ENCODE data around the gene CAPN15.

Gene CAPN15

DNA sequence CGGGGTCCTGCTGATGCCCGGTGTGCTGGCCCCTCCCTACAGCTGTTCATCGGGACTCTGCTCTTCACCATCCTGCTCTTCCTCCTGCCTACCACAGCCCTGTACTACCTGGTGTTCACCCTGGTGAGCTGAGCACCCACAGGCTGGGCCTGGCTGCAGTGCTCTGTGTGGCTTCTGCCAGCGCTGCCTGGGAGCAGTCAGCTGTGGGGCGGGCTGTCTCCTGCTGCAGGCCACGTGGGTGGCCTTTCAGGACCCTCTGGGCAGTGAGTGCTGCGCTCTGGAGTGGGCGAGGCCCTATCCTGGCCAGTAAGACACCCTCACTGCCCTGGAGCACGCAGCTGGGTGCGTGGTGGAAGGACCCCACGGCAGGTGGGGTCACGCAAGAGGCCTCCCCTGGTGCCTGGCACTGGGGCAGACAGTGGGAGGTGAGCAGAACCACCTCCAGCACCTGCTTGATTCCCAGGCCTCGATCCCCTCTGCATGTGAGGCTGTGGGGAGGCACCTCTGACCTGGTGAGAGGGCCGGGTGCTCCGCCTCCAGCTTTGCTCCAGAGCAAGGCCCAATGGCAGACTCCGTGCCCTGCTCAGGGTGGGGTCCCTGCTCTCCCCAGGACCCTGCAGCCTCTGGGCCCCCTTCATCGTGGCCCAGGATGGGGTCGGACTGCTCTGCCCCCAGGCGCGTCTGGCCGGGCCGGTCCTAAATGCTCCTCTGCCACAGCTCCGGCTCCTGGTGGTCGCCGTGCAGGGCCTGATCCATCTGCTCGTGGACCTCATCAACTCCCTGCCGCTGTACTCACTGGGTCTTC lies 52.8 kb downstream of the CAPN15 start:
- DNase-seq: no peak

DNA sequence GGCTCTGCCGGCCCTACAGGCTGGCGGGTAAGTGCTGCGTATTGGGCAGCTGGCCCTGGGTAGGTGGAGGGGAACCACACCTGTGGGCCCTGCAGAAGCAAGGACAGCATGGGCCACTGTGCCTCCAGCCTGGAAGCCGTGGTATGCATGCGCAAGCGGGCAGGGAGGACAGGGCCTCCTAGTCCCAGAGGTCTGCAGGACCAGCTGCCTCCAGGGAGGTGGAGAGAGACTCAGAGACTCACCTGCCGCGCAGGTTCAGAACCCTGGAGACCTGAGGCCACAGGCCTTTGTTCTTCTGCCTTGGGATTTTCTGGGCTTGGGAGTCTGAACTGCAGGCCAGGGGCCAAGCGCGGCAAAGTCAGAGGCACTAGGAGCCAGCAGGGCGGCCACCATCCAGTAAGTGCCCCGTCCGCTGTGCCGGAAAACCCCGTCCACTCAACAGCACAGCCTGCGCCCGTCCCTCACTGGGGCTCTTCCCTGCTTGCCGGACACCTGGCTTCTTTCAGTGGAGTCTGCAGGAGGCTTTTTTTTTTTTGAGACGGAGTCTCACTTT lies 53.5 kb downstream of the CAPN15 start:
- DNase-seq: no peak

DNA sequence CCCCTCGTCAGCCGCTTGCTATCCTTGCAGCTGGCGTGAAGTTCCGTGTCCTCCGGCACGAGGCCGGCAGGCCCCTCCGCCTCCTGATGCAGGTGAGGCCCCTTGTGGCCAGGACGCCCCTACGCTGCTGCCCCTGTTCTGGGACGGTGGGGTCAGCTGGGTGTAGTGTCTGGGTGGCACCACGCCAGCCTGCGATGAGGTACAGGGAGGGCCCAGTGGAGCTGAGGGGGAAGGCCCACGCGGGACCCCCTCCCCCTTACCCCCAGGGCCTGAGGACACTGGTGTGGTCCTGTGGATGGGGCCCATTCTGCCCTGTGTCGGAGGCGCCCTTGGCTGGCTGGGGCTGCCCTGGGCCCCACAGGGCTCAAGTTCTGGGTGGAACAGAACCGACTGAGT lies 54.7 kb downstream of the CAPN15 start:
- no peak for DNase-seq

DNA sequence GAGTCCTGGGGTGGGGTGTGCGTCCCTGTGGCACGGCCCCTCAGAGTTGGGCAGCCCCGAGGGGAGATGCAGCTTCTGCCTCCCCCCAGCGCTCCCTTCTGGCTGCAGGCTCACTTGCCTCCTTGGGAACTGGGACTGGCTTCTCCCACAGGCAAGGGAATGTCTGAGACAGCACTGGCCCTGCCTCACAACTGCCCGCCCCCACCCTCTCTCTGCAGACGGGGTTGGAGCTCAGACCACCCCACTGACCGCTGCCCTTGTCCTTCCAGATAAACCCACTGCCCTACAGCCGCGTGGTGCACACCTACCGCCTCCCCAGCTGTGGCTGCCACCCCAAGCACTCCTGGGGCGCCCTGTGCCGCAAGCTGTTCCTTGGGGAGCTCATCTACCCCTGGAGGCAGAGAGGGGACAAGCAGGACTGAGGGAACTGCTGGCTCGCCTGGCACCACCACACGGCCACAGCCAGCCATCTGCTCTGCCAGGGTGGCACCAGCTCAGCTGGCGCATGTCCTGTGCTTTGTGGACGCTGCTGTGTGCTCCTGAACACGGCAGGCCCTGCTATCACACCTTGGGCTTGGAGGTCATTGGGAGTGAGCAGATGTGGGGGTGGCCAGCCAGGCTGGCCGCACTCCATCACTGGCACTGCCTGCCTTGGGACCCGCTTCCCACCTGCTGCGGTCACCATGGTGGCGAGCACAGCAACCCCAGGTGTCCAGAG lies 55.3 kb downstream of the CAPN15 start:
- DNase-seq: peak; percentile 31

DNA sequence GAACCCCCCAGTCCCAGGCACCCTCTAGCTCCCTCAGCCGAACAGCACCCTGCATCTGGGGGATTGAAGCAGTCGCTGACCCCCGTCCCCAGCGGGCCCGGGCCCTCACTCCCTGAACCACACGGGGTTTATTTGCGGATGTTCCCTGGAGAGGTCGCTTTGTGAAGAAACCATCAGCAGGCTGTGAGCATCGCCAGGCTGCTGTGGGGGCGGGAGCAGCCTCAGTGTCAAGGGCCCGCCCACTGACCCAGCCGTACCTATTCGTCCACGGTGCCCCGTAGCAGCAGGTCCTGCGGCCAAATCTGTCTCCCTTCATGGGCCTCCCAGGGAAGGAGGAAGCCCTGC lies 55.9 kb downstream of the CAPN15 start:
- peak; percentile 27 for DNase-seq

DNA sequence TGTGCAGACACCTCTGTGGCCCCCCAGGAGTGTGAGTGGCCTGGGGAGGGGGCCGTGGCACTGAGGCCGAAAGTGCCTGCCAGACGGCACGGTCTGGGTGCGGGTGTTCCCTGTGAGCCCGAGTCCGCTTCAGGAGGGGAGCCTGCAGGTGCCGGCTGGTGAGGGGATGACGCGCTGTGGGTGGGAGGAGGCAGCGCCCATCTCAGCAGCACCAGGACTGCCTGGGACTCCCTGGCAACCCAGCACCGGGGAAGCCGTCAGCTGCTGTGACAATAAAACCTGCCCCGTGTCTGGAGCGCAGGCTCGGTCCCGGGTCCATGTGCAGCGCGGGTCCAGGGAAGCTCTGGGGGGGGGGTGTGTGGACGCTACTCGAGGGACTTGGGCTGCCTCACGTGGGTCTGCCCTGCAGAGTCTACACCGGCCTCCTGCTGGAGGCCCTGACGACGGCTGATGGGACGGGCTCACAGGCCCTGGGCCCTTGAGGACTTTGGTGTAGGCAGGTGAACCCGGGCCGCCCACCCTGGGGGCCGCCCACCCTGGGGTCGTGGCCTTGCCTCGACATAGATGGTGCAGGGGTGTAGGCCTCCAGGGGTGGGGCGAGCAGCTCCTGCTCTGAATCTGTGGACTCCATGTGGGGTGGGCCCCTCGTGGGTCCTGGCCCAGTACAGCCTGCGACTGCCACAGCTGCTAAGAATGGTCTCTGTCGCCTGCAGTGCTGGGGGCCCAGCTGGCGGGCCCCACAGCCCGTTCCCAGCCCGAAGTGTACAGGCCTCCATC lies 56.5 kb downstream of the CAPN15 start:
- no peak for DNase-seq

DNA sequence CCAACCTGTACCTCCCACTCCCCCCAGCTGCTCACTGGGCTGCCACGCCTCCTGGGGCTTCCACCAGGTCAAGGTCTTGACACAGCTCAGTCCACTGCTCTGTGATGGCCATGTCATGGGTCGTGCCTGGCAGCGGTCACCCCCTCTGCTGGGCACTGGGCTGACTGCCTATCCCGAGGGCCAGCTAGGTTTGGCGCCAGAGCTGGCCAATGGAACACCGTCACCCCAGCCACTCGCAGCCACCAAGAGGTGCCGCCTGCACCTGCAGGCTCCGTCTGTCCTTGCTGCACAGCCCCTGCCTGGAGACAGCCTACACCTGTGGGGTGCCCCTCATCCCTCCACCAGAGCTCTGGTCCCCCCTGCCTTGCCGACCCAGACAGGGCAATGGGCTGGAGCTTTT lies 57.8 kb downstream of the CAPN15 start:
- DNase-seq: no peak

DNA sequence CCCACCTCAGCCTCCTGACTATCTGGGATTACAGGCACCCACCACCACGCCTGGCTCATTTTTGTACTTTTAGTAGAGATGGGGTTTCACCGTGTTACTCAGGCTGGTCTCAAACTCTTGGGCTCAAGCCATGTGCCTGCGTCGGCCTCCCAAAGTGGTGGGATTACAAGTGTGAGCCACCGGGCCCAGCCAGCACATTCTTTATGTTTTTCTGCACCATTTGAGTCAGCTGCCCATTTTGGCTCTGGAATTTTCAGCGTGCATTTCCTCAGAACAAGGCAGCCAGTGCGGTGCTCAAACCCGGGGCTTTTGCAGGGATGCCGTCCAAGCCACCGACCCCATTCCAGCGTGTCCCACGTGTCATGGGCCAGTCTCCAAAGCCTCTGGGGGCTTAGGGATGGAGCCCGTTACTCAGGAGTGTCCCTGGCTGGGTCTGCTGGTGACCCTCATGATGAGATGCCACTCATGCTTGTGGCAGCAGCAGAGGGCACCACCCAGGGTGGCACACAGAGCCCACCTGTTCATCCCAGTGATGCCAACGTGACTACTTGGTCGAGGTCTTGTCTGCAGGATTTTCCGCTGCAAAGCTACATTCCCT lies 58.6 kb downstream of the CAPN15 start:
- DNase-seq: no peak

DNA sequence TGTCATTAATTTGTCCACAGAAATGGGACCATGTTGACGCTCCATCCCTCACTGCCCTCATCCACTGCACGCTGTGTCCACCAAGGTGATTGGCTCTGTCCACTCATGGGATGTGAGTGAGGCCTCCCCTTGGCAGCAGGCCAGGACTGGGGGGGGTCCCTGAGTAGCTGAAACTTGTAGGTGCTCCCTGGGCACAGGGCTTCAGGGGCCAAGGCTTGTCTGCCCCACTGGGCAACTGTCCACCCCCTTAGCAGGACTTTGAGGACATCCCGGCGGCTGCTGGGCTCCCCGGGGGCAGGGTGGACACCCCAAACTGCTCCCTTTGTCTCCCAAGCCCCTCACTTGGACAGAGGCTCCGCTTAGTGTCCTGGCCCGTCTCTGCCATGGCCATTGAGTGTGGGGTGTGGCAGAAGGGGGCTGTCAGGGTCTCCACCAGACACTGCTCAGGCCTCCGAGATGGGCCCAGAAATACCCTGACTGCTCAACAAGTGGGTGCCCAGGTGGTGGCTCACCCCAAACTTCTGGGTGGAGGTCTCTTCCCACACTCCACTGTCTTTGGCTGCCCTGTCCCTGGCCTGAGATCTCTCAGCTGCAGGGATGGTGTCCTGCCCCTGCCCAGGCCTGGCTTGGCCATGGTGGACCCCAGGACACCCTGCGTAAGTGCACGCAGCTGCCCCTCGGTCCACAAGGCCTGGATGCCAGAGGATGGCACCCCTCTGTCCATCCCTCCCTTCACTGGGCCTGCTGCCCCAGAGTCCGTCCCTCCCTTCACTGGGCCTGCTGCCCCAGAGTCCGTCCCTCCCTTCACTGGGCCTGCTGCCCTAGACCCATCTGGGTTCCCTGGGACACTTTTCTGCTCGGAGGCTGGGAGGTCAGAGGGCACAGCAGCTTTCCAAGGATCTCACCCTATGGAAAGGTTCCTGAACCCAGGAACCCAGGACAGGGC lies 59.4 kb downstream of the CAPN15 start:
- no peak for DNase-seq

DNA sequence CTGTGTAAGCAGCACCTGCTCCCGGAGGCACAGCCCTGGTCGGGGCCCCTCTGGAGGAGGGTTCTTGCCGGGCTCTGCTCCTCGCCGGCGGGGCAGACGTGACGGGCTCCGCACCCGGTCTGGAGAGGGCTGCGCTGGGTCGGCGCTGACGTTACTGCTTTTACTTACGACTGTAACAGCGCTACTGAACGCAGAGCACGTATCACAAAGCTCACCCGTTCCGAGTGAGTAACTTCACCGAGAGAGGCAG lies 61.1 kb downstream of the CAPN15 start:
- no peak for DNase-seq

DNA sequence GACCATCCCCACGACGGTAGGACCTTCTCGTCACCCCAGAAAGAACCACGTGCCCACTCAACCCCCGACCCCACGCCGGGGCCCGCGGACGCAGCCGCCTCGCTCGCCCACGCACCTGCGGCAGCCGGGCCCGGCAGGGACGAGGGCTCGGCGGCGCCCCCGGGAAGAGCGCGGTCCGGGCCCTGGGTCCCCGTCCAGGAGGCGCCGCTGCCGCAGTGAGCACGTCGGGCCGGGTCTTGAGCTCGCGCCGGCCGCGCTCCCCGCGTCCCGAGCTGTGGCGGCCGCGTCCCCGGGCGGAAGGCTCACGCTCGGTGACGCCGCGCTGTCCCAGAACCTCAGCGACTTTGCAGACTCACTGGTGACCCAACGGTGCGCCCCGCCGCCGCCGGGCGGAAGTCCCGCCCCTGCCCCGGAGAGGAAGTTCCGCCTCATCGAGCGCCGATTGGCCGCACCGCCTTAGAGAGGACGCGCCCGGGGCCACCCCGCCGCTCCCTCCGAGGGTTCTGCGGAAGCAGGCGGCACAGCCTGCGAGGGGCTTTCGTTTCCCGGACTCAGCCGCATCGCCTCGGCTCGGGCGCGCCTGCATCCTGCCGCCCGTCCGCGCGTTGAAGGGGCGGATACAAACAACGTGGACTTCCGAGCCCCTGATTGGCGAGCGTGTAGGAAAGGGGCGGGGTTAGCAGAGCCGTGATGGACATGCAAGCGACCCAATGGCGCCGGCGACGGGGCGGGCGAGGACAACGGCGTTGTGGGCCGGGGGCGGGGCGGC lies 61.6 kb downstream of the CAPN15 start:
- peak; percentile 84 for DNase-seq

DNA sequence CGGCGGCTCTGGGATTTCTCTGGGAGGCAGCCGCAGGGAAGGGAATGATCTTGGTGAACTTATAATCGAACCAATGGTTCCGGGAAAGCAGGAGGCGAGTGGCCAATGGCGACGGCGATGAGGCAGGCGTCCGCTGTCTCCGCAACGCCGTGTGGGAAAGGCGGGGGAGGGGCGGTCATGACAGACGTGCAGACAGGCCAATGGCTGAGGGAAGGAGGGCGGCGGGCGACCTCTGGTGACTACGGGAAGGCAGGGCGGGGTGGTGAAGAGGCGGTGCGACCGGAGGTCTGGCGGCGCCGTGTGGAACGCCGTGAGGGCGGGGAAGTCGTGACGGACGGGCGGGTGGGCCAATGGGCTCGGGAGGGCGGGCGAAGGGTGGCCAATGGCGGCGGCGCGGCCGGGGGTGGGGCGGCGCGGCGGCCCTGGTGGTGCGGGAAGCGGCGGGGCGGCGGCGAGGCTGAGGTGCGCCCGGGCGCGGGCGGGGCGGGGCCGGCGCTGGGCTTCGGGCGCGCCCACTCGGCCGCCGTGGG lies 62.2 kb downstream of the CAPN15 start, which contains the start of gene RAB40C:
TSS of gene RAB40C (plus strand) at position 409 of the 530 bp plus-strand sequence. CDS start 226 bp downstream, outside the sequence.
- peak; percentile 88 for DNase-seq

DNA sequence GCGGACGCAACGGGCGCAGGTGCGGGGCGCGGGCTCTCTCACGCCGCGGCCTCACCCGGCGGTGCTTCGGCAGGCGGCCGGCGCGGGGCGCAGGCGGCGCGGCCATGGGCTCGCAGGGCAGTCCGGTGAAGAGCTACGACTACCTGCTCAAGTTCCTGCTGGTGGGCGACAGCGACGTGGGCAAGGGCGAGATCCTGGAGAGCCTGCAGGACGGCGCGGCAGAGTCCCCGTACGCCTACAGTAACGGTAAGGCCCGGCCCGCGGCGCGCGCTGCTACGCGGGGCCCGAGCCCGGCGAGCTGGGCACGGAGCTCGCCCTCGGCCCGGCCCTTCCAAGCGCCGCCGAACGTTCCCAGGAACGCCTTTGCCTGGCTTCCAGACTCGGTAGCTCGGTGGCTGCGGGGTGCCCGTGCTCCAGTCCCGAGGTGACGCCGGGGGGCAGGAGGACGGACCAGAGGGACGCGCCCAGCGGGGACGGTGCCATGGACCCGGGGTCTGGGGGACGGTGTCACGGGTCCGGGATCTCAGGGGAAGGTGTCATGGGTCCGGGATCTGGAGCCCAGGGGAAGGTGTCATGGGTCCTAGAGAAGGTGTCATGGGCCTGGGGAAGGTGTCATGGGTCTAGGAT lies 62.8 kb downstream of the CAPN15 start:
- DNase-seq: no peak

DNA sequence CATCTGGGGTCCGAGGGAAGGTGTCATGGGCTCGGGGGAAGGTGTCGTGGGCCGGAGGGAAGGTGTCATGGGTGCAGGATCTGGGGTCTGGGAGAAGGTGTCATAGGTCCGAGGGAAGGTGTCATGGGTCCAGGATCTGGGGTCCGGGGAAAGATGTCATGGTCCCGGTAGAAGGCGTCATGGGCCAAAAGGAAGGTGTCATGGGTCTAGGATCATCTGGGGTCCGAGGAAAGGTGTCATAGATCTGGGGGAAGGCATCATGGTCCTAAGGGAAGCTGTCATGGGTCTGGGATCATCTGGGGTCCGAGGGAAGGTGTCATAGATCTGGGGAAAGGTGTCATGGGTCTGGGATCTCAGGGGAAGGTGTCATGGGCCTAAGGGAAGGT lies 63.3 kb downstream of the CAPN15 start:
- no peak for DNase-seq

DNA sequence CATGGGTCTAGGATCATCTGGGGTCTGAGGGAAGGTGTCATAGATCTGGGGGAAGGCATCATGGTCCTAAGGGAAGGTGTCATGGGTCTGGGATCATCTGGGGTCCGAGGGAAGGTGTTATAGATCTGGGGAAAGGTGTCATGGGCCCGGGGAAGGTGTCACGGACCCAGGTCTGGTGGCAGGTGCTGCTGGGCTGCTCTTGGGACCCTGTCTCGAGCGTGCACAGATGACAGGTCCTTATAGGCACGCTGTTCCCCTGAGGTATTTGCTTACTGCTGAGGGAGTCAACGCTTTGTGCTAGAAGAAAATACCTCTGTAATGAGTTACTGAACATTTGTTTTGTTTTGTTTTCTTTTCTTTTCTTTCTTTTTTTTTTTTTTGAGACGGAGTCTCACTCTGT lies 63.7 kb downstream of the CAPN15 start:
- DNase-seq: no peak

DNA sequence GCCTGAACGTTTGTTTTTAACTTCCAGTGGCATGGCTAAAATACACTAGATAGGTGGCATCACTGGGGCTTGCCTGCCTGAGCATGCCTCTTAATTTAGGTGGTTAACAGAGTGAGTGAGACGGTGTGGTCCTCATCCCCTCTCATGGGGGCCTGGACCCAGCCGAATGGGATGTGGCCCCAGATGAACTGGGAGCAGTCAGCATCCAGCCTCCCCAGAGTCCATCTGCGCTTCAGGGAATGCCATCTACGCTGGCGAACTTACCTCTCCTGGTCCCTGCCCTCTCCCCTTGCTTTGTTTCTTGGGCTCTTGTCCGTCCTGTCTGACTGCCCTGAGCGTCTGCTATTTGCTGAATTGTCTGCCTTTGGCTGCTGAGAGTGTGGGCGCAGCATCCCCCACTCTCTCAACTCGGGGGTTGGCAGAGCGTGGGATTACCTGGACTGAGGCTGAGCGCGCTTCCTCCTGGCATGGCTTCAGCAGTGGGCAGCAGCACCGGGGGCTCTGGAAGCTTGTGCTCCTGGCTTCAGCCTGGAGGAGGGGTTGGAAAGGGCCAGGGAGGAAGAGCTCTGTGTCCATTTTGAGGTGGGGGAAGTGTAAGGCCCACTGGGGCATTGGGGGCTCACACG lies 64.5 kb downstream of the CAPN15 start:
- DNase-seq: no peak

DNA sequence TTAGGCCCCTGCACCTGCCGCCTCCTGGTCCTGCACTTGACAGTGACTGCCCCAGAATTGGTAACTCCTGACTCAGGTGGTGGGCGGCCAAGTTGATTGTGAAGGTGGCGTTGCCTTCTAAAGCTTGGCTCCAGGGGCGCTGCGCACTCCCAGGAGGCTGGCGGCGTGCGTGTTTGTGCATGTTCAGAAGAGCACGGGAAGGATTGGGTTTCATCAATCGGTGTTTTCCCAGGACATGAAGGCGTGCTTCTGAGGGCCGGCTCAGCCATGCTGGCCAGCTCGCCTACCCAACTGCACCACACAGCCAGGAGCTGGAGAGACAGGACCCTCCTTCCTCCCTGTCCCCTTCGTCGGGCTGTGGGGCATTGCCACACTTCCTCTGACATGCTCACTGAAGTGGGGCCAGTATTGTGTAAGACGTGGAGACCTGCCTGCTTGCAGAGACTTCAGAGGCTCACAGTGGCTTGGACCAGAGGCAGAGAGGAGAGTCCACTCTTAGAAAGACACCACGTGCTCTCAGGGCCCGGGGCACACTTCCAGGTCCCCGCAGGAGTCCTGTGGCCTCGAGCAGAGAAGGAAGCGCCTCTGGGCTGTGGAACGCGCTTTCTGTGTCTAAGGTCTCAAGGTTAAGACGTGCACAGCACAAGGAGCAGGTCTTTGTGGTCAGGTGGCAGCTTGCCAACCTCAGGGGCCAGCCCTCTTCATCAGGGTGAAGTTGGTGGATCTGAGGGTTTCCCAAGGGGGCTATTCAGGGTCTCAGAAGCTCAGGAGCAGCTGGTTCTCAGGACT lies 65.2 kb downstream of the CAPN15 start:
- peak; percentile 27 for DNase-seq

DNA sequence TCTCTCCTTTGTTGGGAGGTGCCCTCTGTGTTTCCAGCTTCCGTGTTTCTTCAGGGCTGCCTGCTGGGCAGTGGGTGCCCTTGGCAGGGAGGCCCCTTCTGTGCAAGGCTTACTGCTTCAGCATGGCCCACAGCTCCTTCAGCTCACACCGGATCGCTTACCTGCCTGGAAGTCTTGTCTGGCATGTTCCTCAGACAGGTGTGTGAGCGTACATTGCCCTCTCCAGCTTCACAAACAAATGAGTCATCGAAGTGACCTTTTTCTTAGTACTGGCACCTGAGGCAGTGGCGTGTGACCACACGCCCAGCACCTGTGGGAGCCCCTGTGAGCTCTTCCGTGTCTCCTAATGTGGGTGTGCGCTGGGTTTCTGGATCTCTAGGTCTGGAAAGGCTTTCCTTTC lies 65.9 kb downstream of the CAPN15 start:
- no peak for DNase-seq

DNA sequence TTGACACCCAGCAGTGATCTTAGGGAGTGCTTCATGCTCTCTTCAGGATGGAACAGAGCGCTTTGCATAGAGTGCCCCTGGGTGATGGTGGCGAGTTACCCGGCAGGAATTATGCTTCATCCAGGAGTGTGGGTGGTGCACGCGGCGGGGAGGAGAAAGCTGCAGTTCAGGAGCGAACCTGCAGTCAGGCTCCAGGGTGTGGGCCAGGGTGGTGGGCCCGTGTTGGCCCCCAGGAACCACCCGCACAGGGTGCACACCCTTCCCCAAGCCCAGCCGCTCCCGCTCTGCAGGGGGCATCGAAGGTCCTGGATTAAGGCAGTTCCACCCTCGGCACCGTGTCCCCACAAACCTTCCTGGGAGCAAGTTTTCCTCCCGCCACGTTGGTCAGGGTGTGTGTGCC lies 66.3 kb downstream of the CAPN15 start:
- DNase-seq: no peak
